H1 (cell line): ENCODE data around the gene HSPA6. TPM values are rescaled to one million over a fixed set of nuclear protein-coding genes. Genes with fewer than 3 reads are reported as not detected.

Experiments used
- CTCF ChIA-PET: fragments of 300-600 bp; sonication (Branson Sonifier 250); formaldehyde crosslinking; loops from one replicate; lab custom pipeline; 2021; ENCODE audit not compliant: partially characterized antibody; lab: Charles Lee
- POLR2A ChIA-PET: fragments of 300-600 bp; sonication (Branson Sonifier 250); formaldehyde crosslinking; loops from one replicate; lab custom pipeline; 2021; ENCODE audit warnings: inconsistent platforms; ENCODE audit not compliant: partially characterized antibody; lab: Charles Lee
- DNase-seq, 2 experiments: peaks; one replicate each; pipeline versions ENCODE4 v3.0.0 to v3.0.0-alpha.2; 2010 to 2022; ENCODE audit warnings: low spot score in 2 of 2, low read depth in 1 of 2, mixed read lengths in 1 of 2
- FAIRE-seq: peaks from 2 replicates; lab custom pipeline; 2011; peaks lifted over from hg19 to GRCh38; lab: Jason Lieb, UNC
- H2AFZ ChIP-seq: 2 replicates; pipeline ENCODE4 v1.8.1; 2012; ENCODE audit warnings: low read length, inconsistent platforms
- H2AK5ac ChIP-seq: 2 replicates; pipeline ENCODE4 v1.6.1; 2013; ENCODE audit warnings: low read depth, low read length
- H2BK120ac ChIP-seq: replicated peaks from 2 replicates; pipeline ENCODE3; 2013; ENCODE audit warnings: low read depth, low read length, inconsistent platforms
- H2BK12ac ChIP-seq: 2 replicates; pipeline ENCODE4 v1.6.1; 2013; ENCODE audit warnings: low read depth, low read length
- H2BK15ac ChIP-seq: 2 replicates; pipeline ENCODE4 v1.6.1; 2013; ENCODE audit warnings: low read length
- H2BK20ac ChIP-seq: 2 replicates; pipeline ENCODE4 v1.6.1; 2013; ENCODE audit warnings: low read length
- H2BK5ac ChIP-seq: 2 replicates; pipeline ENCODE4 v1.6.1; 2013; ENCODE audit warnings: low read depth, low read length
- H3K14ac ChIP-seq: 2 replicates; pipeline ENCODE4 v1.6.1; 2013; ENCODE audit warnings: inconsistent platforms; ENCODE audit not compliant: insufficient read length
- H3K18ac ChIP-seq: 2 replicates; pipeline ENCODE4 v1.6.1; 2013; ENCODE audit warnings: low read length; ENCODE audit errors: extremely low read depth
- H3K23ac ChIP-seq: 2 replicates; pipeline ENCODE4 v1.6.1; 2013; ENCODE audit warnings: inconsistent platforms; ENCODE audit not compliant: insufficient read length
- H3K23me2 ChIP-seq: 2 replicates; pipeline ENCODE4 v1.6.1; 2013; ENCODE audit warnings: low read depth, low read length
- H3K27ac ChIP-seq: 2 replicates; pipeline ENCODE4 v1.6.1; 2011; ENCODE audit warnings: low read depth, low read length, inconsistent platforms
- H3K27me3 ChIP-seq, 4 experiments: replicated peaks in 1 of 4; 1 replicate in 1 of 4; 2 replicates in 3 of 4; pipeline versions ENCODE4 v1.6.1 to v1.8.1; 2011 to 2013; ENCODE audit warnings: low read length in 3 of 4, mild to moderate bottlenecking in 3 of 4, inconsistent platforms in 2 of 4, mixed read lengths in 2 of 4, moderate library complexity in 1 of 4; ENCODE audit not compliant: control insufficient read depth in 3 of 4, insufficient read depth in 3 of 4; ENCODE audit errors: extremely low read depth in 1 of 4
- H3K36me3 ChIP-seq, 4 experiments: 2 replicates each; pipeline versions ENCODE4 v1.6.1 to v1.8.1; 2011 to 2013; ENCODE audit warnings: mild to moderate bottlenecking in 4 of 4, low read length in 3 of 4, moderate library complexity in 2 of 4, control low read depth in 1 of 4, inconsistent platforms in 1 of 4; ENCODE audit not compliant: insufficient read depth in 4 of 4, control insufficient read depth in 2 of 4
- H3K4ac ChIP-seq: replicated peaks from 2 replicates; pipeline ENCODE3; 2013; ENCODE audit warnings: low read length, low read depth, mixed read lengths, inconsistent platforms; ENCODE audit not compliant: insufficient read length
- H3K4me1 ChIP-seq, 4 experiments: replicated peaks in 1 of 4; 1 replicate in 1 of 4; 2 replicates in 3 of 4; pipeline versions ENCODE4 v1.6.1 to v1.8.1; 2011 to 2013; ENCODE audit warnings: low read length in 3 of 4, inconsistent platforms in 2 of 4, mixed read lengths in 1 of 4; ENCODE audit not compliant: insufficient read depth in 4 of 4, control insufficient read depth in 3 of 4
- H3K4me2 ChIP-seq, 2 experiments: 2 replicates each; pipeline versions ENCODE4 v1.6.1 to v1.8.1; 2011 to 2013; ENCODE audit warnings: low read depth in 2 of 2, low read length in 2 of 2, control low read depth in 1 of 2, inconsistent platforms in 1 of 2, mild to moderate bottlenecking in 1 of 2; ENCODE audit not compliant: insufficient read depth in 1 of 2
- H3K4me3 ChIP-seq, 4 experiments: fragments of 200-600, 300-600 bp in 1 of 4; sonication (generic), shearing (Covaris generic), sonication (Bioruptor Twin) in 1 of 4; 2 replicates each; pipeline versions ENCODE4 v1.5.1 to v1.8.1; 2011 to 2016; ENCODE audit warnings: low read length in 4 of 4, low read depth in 3 of 4, control low read depth in 2 of 4, inconsistent platforms in 2 of 4, mild to moderate bottlenecking in 2 of 4, mixed read lengths in 1 of 4, moderate library complexity in 1 of 4; ENCODE audit not compliant: insufficient read depth in 2 of 4; ENCODE audit errors: extremely low read depth in 1 of 4
- H3K56ac ChIP-seq: replicated peaks from 2 replicates; pipeline ENCODE3; 2013; ENCODE audit warnings: low read depth, mild to moderate bottlenecking, mixed read lengths, low read length, inconsistent platforms; ENCODE audit not compliant: insufficient read length
- H3K79me1 ChIP-seq: 2 replicates; pipeline ENCODE4 v1.6.1; 2013; ENCODE audit warnings: low read depth, low read length, control low read depth
- H3K79me2 ChIP-seq, 2 experiments: 2 replicates each; pipeline versions ENCODE4 v1.6.1 to v1.8.1; 2012 to 2013; ENCODE audit warnings: low read length in 2 of 2, mild to moderate bottlenecking in 2 of 2, inconsistent platforms in 1 of 2; ENCODE audit not compliant: insufficient read depth in 2 of 2, control insufficient read depth in 1 of 2
- H3K9ac ChIP-seq, 4 experiments: replicated peaks in 1 of 4; 1 replicate in 1 of 4; 2 replicates in 3 of 4; pipeline versions ENCODE4 v1.6.1 to v1.8.1; 2011 to 2013; ENCODE audit warnings: low read depth in 3 of 4, low read length in 3 of 4, control low read depth in 2 of 4, mild to moderate bottlenecking in 2 of 4, moderate library complexity in 2 of 4, inconsistent platforms in 1 of 4; ENCODE audit errors: extremely low read depth in 1 of 4
- H3K9me3 ChIP-seq, 2 experiments: 2 replicates each; pipeline versions ENCODE4 v1.6.1 to v1.8.1; 2012 to 2013; ENCODE audit warnings: mild to moderate bottlenecking in 2 of 2, moderate library complexity in 2 of 2, control low read depth in 1 of 2, inconsistent platforms in 1 of 2, low read depth in 1 of 2, low read length in 1 of 2, mixed read lengths in 1 of 2; ENCODE audit not compliant: insufficient read depth in 2 of 2
- H4K20me1 ChIP-seq, 2 experiments: replicated peaks in 1 of 2; 2 replicates each; pipeline versions ENCODE3 to v1.8.1; 2011 to 2013; ENCODE audit warnings: inconsistent platforms in 2 of 2, low read length in 2 of 2, mild to moderate bottlenecking in 1 of 2; ENCODE audit not compliant: insufficient read depth in 2 of 2, control insufficient read depth in 1 of 2
- H4K5ac ChIP-seq: 2 replicates; pipeline ENCODE4 v1.6.1; 2013; ENCODE audit warnings: low read length, low read depth, mixed read lengths, inconsistent platforms; ENCODE audit not compliant: insufficient read length
- H4K8ac ChIP-seq: 2 replicates; pipeline ENCODE4 v1.8.0; 2013; ENCODE audit warnings: mild to moderate bottlenecking, moderate library complexity, low read length, inconsistent platforms; ENCODE audit not compliant: insufficient read depth; ENCODE audit errors: extremely low read depth
- H4K91ac ChIP-seq: replicated peaks from 2 replicates; pipeline ENCODE3; 2013; ENCODE audit warnings: low read length, mixed read lengths, inconsistent platforms; ENCODE audit not compliant: insufficient read length
- BRCA1 ChIP-seq: IDR thresholded peaks from 2 replicates; pipeline ENCODE4 v1.6.1; 2012; ENCODE audit warnings: low read depth, low read length, improper control_type of control experiment
- CBX5 ChIP-seq: fragments of 300-800, 300-1000 bp; sonication (generic); IDR thresholded peaks from 2 replicates; pipeline ENCODE4 v1.7.1; 2016; ENCODE audit warnings: antibody characterized with exemption, low read length, low read depth
- CEBPB ChIP-seq: IDR thresholded peaks from 2 replicates; pipeline ENCODE4 v1.6.1; 2012; ENCODE audit warnings: low read depth, low read length
- CREB1 ChIP-seq: IDR thresholded peaks from 2 replicates; pipeline ENCODE4 v1.6.1; 2012; ENCODE audit warnings: inconsistent platforms
- CTBP2 ChIP-seq: IDR thresholded peaks from 2 replicates; pipeline ENCODE4 v1.7.0; 2011; ENCODE audit warnings: borderline replicate concordance, mild to moderate bottlenecking, moderate library complexity, mixed read lengths, low read length; ENCODE audit not compliant: insufficient read depth, insufficient read length
- JUND ChIP-seq: IDR thresholded peaks from 2 replicates; pipeline ENCODE4 v1.6.1; 2011; ENCODE audit warnings: mild to moderate bottlenecking, improper control_type of control experiment, low read length
- RAD21 ChIP-seq, 2 experiments: IDR thresholded peaks in 1 of 2; conservative IDR thresholded peaks in 1 of 2; 2 replicates each; pipeline ENCODE4 v1.6.1; 2011; ENCODE audit warnings: low read depth in 2 of 2, low read length in 2 of 2, improper control_type of control experiment in 1 of 2, inconsistent platforms in 1 of 2, mild to moderate bottlenecking in 1 of 2, moderate library complexity in 1 of 2
- SAP30 ChIP-seq: fragments of 300-600 bp; sonication (generic); IDR thresholded peaks from 2 replicates; pipeline ENCODE4 v1.7.1; 2012; ENCODE audit warnings: low read length, moderate library complexity, mild to moderate bottlenecking, inconsistent platforms; ENCODE audit not compliant: insufficient read depth, insufficient replicate concordance
- SIRT6 ChIP-seq: IDR thresholded peaks from one replicate; pipeline ENCODE4 v1.7.1; 2012; ENCODE audit warnings: low read length, inconsistent platforms
- SIX5 ChIP-seq: IDR thresholded peaks from 2 replicates; pipeline ENCODE4 v1.6.1; 2011; ENCODE audit warnings: mild to moderate bottlenecking, low read depth, low read length
- SP4 ChIP-seq: IDR thresholded peaks from 2 replicates; pipeline ENCODE4 v1.6.1; 2012; ENCODE audit warnings: low read length, inconsistent platforms
- TBP ChIP-seq: IDR thresholded peaks from 2 replicates; pipeline ENCODE4 v1.6.1; 2011; ENCODE audit warnings: low read depth, low read length, improper control_type of control experiment
- polyA plus RNA-seq, 7 experiments: library from polyadenylated mRNA; depleted of rRNA in 3 of 7; stranded (reverse) in 5 of 7; unstranded in 2 of 7; fragments of >200 nt in 5 of 7; fragments of 200-250 nt in 2 of 7; gene quantifications; 1 replicate in 5 of 7; 2 replicates in 1 of 7; 4 replicates in 1 of 7; pipeline versions ENCODE4 v1.2.1 to v1.2.3, GENCODE V29; 2011 to 2013; ENCODE audit warnings: missing spikeins in 2 of 7, mixed read lengths in 2 of 7
- total RNA-seq: library from RNA; stranded (reverse); fragmentation: NEBNext Ultra II Directional; extraction: Animal tissue kit (Norgen Biotek cat#: 25700); gene quantifications from 2 replicates; pipeline ENCODE4 v1.2.1, GENCODE V29; 2021
- TF ChIP-seq, protein P1 (sequence below): IDR thresholded peaks from 2 replicates; pipeline ENCODE4 v1.6.1; 2012; ENCODE audit warnings: inconsistent platforms
- TF ChIP-seq, protein P2 (sequence below): IDR thresholded peaks from 2 replicates; pipeline ENCODE4 v1.6.1; 2012; ENCODE audit warnings: low read length, inconsistent platforms

Gene HSPA6
- total and polyA plus RNA-seq, 2 of the 8 experiments (the other 6 are each of a cell fraction or from before 2014, with no cell fraction given), result 0.06 to 0.15 TPM

DNA sequence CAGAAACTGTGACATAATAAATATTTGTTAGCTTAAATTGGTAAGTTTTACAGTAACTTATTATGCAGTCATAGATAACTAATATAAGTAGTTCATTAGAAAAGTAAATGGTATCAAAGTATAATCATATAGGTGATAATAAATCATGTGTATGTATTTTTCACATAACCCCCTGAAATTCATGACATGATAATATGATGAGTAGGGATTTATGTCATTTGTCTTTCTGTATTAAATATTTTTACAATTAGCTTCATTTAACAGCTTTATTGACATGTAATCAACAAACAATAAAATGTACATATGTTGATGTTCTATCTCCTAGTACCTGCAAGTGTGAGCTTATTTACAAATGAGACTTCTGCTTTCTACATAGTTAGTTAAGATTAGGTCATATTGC, 28.9 kb upstream of the HSPA6 start:
- Histone ChIP-seq H2BK120ac (no peak overlapping the region), H3K79me1 (no peaks in the 10 kb centered on the region), H2BK15ac (no peak overlapping the region), H2BK12ac (no peak overlapping the region), H4K91ac (no peak overlapping the region), H3K36me3 (no peaks in the 10 kb centered on the region), H3K9ac (no peak overlapping the region), H4K20me1 (no peaks in the 10 kb centered on the region), H3K4me1 (no peaks in the 10 kb centered on the region), H3K4me2 (no peak overlapping the region), H2BK20ac (no peak overlapping the region), H3K4ac (no peak overlapping the region), H2AFZ (no peak overlapping the region), H4K5ac (no peak overlapping the region), H4K8ac (no peak overlapping the region), H3K56ac (no peak overlapping the region), H3K18ac (no peak overlapping the region), H3K27ac (no peak overlapping the region), H2BK5ac (no peak overlapping the region), H3K14ac (no peak overlapping the region), H3K79me2 (no peaks in the 10 kb centered on the region), H2AK5ac (no peak overlapping the region), H3K9me3 (no peaks in the 10 kb centered on the region), H3K23ac (no peak overlapping the region), H3K4me3 (no peak overlapping the region), H3K23me2 (no peaks in the 10 kb centered on the region; the same call in 1 of the 2 replicates), H3K27me3 (no peaks in the 10 kb centered on the region)
- FAIRE-seq (no peak), DNase-seq (no peak)
- POLR2A ChIA-PET, result no interaction called here
- CTCF ChIA-PET, result interaction anchor here (1.6 to 1.7 kb wide), 2 partner anchors 9 to 243 kb away, joined by 4 to 5 read pairs; partner anchors contain the start of gene FCGR2A
- TF ChIP-seq BRCA1 (no peak), CBX5 (no peak), SP4 (no peak), CEBPB (no peak), CREB1 (no peak), SAP30 (no peak), JUND (no peak), CTBP2 (no peak), SIX5 (no peak), SIRT6 (no peak), RAD21 (IDR thresholded peaks at IDR 0.05 in 1 of 2, conservative IDR thresholded peaks at IDR 0.05 in 1 of 2; ENCODE audit: low read depth in 2 of 2, low read length in 2 of 2) (no peak), TBP (no peak)
- TF ChIP-seq, protein P1, sequence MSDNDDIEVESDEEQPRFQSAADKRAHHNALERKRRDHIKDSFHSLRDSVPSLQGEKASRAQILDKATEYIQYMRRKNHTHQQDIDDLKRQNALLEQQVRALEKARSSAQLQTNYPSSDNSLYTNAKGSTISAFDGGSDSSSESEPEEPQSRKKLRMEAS, result no peak
- TF ChIP-seq, protein P2, sequence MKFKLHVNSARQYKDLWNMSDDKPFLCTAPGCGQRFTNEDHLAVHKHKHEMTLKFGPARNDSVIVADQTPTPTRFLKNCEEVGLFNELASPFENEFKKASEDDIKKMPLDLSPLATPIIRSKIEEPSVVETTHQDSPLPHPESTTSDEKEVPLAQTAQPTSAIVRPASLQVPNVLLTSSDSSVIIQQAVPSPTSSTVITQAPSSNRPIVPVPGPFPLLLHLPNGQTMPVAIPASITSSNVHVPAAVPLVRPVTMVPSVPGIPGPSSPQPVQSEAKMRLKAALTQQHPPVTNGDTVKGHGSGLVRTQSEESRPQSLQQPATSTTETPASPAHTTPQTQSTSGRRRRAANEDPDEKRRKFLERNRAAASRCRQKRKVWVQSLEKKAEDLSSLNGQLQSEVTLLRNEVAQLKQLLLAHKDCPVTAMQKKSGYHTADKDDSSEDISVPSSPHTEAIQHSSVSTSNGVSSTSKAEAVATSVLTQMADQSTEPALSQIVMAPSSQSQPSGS, result no peak
